Measurements from ENCODE around the gene PRKG1. TPM values are rescaled to one million over a fixed set of nuclear protein-coding genes. Genes with fewer than 3 reads are reported as not detected.

The PRKG1 gene
- total RNA-seq, 1 experiment from 2014 or later: 0.09 TPM

- no peaks in the 10 kb centered on the region for H3K36me3 Mint-ChIP-seq (ENCODE audit: insufficient read depth, unreplicated experiment)
- peaks cover 11% of the 10 kb centered on the region for H3K4me1 Mint-ChIP-seq (ENCODE audit: low read depth, unreplicated experiment)
- Histone ChIP-seq H3K9me3 (no peaks in the 10 kb centered on the region; the same call in 1 of the 2 replicates), H3K4me1 (no peaks in the 10 kb centered on the region), H3K36me3 (ENCODE audit: control insufficient read depth, insufficient read depth, low read length) (no peaks in the 10 kb centered on the region), H3K4me3 (ENCODE audit: low read depth, low read length) (no peak overlapping the region), H3K27me3 (replicated peaks; ENCODE audit: control insufficient read depth, insufficient read depth, low read length) (no peaks in the 10 kb centered on the region)
- DNase-seq: no peak
- CTCF ChIA-PET: no interaction called here
- no TSS peak for BruUV-seq (replicated peaks)
- POLR2A ChIA-PET: no interaction called here
- intact Hi-C loops (cut with micrococcal nuclease; ENCODE audit: unreplicated experiment): no loop called here
- peaks cover 2% of the 10 kb centered on the region for H3K27me3 Mint-ChIP-seq (ENCODE audit: insufficient read depth, unreplicated experiment)
- no peak for TF ChIP-seq CTCF (IDR thresholded peaks at IDR 0.05; ENCODE audit: insufficient read depth in 1 of 2, low read depth in 1 of 2, low read length in 1 of 2, severe bottlenecking in 1 of 2, unreplicated experiment in 1 of 2)
- H3K4me3 Mint-ChIP-seq (ENCODE audit: unreplicated experiment): no peak overlapping the region
- peaks cover 19% of the 10 kb centered on the region for H3K9me3 Mint-ChIP-seq (ENCODE audit: unreplicated experiment)
- no peak overlapping the region for H3K27ac Mint-ChIP-seq (ENCODE audit: unreplicated experiment)
These were observed 509.7 kb downstream of the PRKG1 start for GRCh38 chr10:51583976-51584375.

- H3K9me3 ChIP-seq: no peaks in the 10 kb centered on the region
- no TSS peak for BruUV-seq (replicated peaks)
- DNase-seq: peak; percentile 42 to 52
- no peak overlapping the region for H3K4me3 ChIP-seq (ENCODE audit: low read depth, low read length)
- POLR2A ChIA-PET: no interaction called here
- no peaks in the 10 kb centered on the region for H3K27me3 ChIP-seq (replicated peaks; ENCODE audit: control insufficient read depth, insufficient read depth, low read length)
- Mint-ChIP-seq H3K9me3 (ENCODE audit: unreplicated experiment) (peaks cover 5% of the 10 kb centered on the region), H3K4me1 (ENCODE audit: low read depth, unreplicated experiment) (peaks cover 11% of the 10 kb centered on the region), H3K36me3 (ENCODE audit: insufficient read depth, unreplicated experiment) (no peaks in the 10 kb centered on the region), H3K27me3 (ENCODE audit: insufficient read depth, unreplicated experiment) (peaks cover under 1% of the 10 kb centered on the region), H3K27ac (ENCODE audit: unreplicated experiment) (no peak overlapping the region), H3K4me3 (ENCODE audit: unreplicated experiment) (no peak overlapping the region)
- no peaks in the 10 kb centered on the region for H3K36me3 ChIP-seq (ENCODE audit: control insufficient read depth, insufficient read depth, low read length)
- no peak for TF ChIP-seq CTCF (IDR thresholded peaks at IDR 0.05; ENCODE audit: insufficient read depth in 1 of 2, low read depth in 1 of 2, low read length in 1 of 2, severe bottlenecking in 1 of 2, unreplicated experiment in 1 of 2)
- CTCF ChIA-PET: no interaction called here
- intact Hi-C loops (cut with micrococcal nuclease; ENCODE audit: unreplicated experiment): loop anchor here (5.0 kb wide), 1 partner anchor 117 kb away; no protein-coding TSS in a partner anchor
- no peaks in the 10 kb centered on the region for H3K4me1 ChIP-seq
These were observed 511.5 kb downstream of the PRKG1 start for GRCh38 chr10:51585742-51586141.

GRCh38 chr10:51588984-51589383 is 514.7 kb downstream of the PRKG1 start:
- no peaks in the 10 kb centered on the region for H3K27me3 ChIP-seq (replicated peaks; ENCODE audit: control insufficient read depth, insufficient read depth, low read length)
- no peak overlapping the region for H3K4me3 ChIP-seq (ENCODE audit: low read depth, low read length)
- Mint-ChIP-seq H3K9me3 (ENCODE audit: unreplicated experiment) (no peaks in the 10 kb centered on the region), H3K27ac (ENCODE audit: unreplicated experiment) (no peak overlapping the region), H3K36me3 (ENCODE audit: insufficient read depth, unreplicated experiment) (no peaks in the 10 kb centered on the region), H3K27me3 (ENCODE audit: insufficient read depth, unreplicated experiment) (peaks cover 3% of the 10 kb centered on the region), H3K4me1 (ENCODE audit: low read depth, unreplicated experiment) (peaks cover 11% of the 10 kb centered on the region), H3K4me3 (ENCODE audit: unreplicated experiment) (no peak overlapping the region)
- no peaks in the 10 kb centered on the region for H3K9me3 ChIP-seq
- no peaks in the 10 kb centered on the region for H3K36me3 ChIP-seq (ENCODE audit: control insufficient read depth, insufficient read depth, low read length)
- DNase-seq: no peak
- POLR2A ChIA-PET: no interaction called here
- intact Hi-C loops (cut with micrococcal nuclease; ENCODE audit: unreplicated experiment): loop anchor here (5.0 kb wide), 1 partner anchor 113 kb away; no protein-coding TSS in a partner anchor
- CTCF ChIA-PET: no interaction called here
- no peaks in the 10 kb centered on the region for H3K4me1 ChIP-seq
- BruUV-seq (replicated peaks): no TSS peak
- no peak for TF ChIP-seq CTCF (IDR thresholded peaks at IDR 0.05; ENCODE audit: insufficient read depth in 1 of 2, low read depth in 1 of 2, low read length in 1 of 2, severe bottlenecking in 1 of 2, unreplicated experiment in 1 of 2)

Data from Caco-2 (cell line).